ENCODE measurements around the gene CDC73.

The CDC73 gene

GRCh38 chr1:193131266-193131860 is 9.5 kb downstream of the CDC73 start:
- Histone ChIP-seq H3K4me2 (ENCODE audit: low read length) (no peak overlapping the region), H3K9me3 (ENCODE audit: insufficient read depth, low read length) (no peaks in the 10 kb centered on the region), H3K9ac (ENCODE audit: low read length) (no peak overlapping the region), H3K27ac (ENCODE audit: low read length) (no peak overlapping the region), H3K4me3 (ENCODE audit: low read length) (no peak overlapping the region), H3K27me3 (ENCODE audit: low read depth, low read length) (no peaks in the 10 kb centered on the region), H2AFZ (ENCODE audit: low read depth, low read length) (no peak overlapping the region), H4K20me1 (ENCODE audit: insufficient read depth, low read length) (peaks cover 6% of the 10 kb centered on the region), H3K79me2 (ENCODE audit: low read length) (peaks cover 53% of the 10 kb centered on the region), H3K4me1 (ENCODE audit: low read length) (no peaks in the 10 kb centered on the region), H3K36me3 (replicated peaks; ENCODE audit: low read depth, low read length) (peaks cover 38% of the 10 kb centered on the region)
- TF ChIP-seq EZH2phosphoT487 (IDR thresholded peaks at IDR 0.05; ENCODE audit: low read depth): no peak
- TF ChIP-seq CTCF (IDR thresholded peaks at IDR 0.05; ENCODE audit: low read depth, low read length): no peak

- no peaks in the 10 kb centered on the region for H3K9me3 ChIP-seq (ENCODE audit: insufficient read depth, low read length)
- no peak overlapping the region for H3K4me2 ChIP-seq (ENCODE audit: low read length)
- H2AFZ ChIP-seq (ENCODE audit: low read depth, low read length): no peak overlapping the region
- peaks cover 7% of the 10 kb centered on the region for H3K79me2 ChIP-seq (ENCODE audit: low read length)
- no peaks in the 10 kb centered on the region for H4K20me1 ChIP-seq (ENCODE audit: insufficient read depth, low read length)
- H3K4me3 ChIP-seq (ENCODE audit: low read length): no peak overlapping the region
- TF ChIP-seq CTCF (IDR thresholded peaks at IDR 0.05; ENCODE audit: low read depth, low read length) (no peak), EZH2phosphoT487 (IDR thresholded peaks at IDR 0.05; ENCODE audit: low read depth) (no peak)
- no peaks in the 10 kb centered on the region for H3K4me1 ChIP-seq (ENCODE audit: low read length)
- H3K27me3 ChIP-seq (ENCODE audit: low read depth, low read length): no peaks in the 10 kb centered on the region
- H3K27ac ChIP-seq (ENCODE audit: low read length): no peak overlapping the region
- no peak overlapping the region for H3K9ac ChIP-seq (ENCODE audit: low read length)
- peaks cover 45% of the 10 kb centered on the region for H3K36me3 ChIP-seq (replicated peaks; ENCODE audit: low read depth, low read length)
Observed at GRCh38 chr1:193140254-193140653, 18.4 kb downstream of the CDC73 start.

GRCh38 chr1:193141804-193142203 is 20.0 kb downstream of the CDC73 start:
- Histone ChIP-seq H3K4me1 (ENCODE audit: low read length) (no peaks in the 10 kb centered on the region), H3K9me3 (ENCODE audit: insufficient read depth, low read length) (no peaks in the 10 kb centered on the region), H3K4me3 (ENCODE audit: low read length) (no peak overlapping the region), H3K27me3 (ENCODE audit: low read depth, low read length) (no peaks in the 10 kb centered on the region), H3K4me2 (ENCODE audit: low read length) (no peak overlapping the region), H3K36me3 (replicated peaks; ENCODE audit: low read depth, low read length) (peaks cover 38% of the 10 kb centered on the region), H3K27ac (ENCODE audit: low read length) (no peak overlapping the region), H3K9ac (ENCODE audit: low read length) (no peak overlapping the region), H3K79me2 (ENCODE audit: low read length) (peaks cover 3% of the 10 kb centered on the region), H4K20me1 (ENCODE audit: insufficient read depth, low read length) (no peaks in the 10 kb centered on the region), H2AFZ (ENCODE audit: low read depth, low read length) (no peak overlapping the region)
- no peak for TF ChIP-seq EZH2phosphoT487 (IDR thresholded peaks at IDR 0.05; ENCODE audit: low read depth)

- Histone ChIP-seq H3K4me1 (ENCODE audit: low read length) (no peaks in the 10 kb centered on the region), H3K27ac (ENCODE audit: low read length) (no peak overlapping the region), H3K9ac (ENCODE audit: low read length) (no peak overlapping the region), H3K4me3 (ENCODE audit: low read length) (no peak overlapping the region), H3K4me2 (ENCODE audit: low read length) (no peak overlapping the region), H3K9me3 (ENCODE audit: insufficient read depth, low read length) (no peaks in the 10 kb centered on the region), H3K36me3 (replicated peaks; ENCODE audit: low read depth, low read length) (peaks cover 34% of the 10 kb centered on the region), H2AFZ (ENCODE audit: low read depth, low read length) (no peak overlapping the region), H3K79me2 (ENCODE audit: low read length) (peaks cover 3% of the 10 kb centered on the region), H4K20me1 (ENCODE audit: insufficient read depth, low read length) (no peaks in the 10 kb centered on the region), H3K27me3 (ENCODE audit: low read depth, low read length) (no peaks in the 10 kb centered on the region)
- TF ChIP-seq CTCF (IDR thresholded peaks at IDR 0.05; ENCODE audit: low read depth, low read length) (no peak), EZH2phosphoT487 (IDR thresholded peaks at IDR 0.05; ENCODE audit: low read depth) (no peak)
Observed at GRCh38 chr1:193142409-193142808, 20.6 kb downstream of the CDC73 start.

All from OCI-LY3 (cell line).